ENCODE data around the gene PTRH1.

Gene PTRH1

GRCh38 chr9:127723013-127723412, 7.5 kb upstream of the PTRH1 start:
- Histone ChIP-seq H4K8ac (ENCODE audit: low read length) (no peak overlapping the region), H3K79me1 (replicated peaks; ENCODE audit: low read length, poor library complexity, severe bottlenecking) (no peaks in the 10 kb centered on the region), H3K23ac (ENCODE audit: low read length in 2 of 2) (no peak overlapping the region), H3K36me3 (ENCODE audit: control insufficient read depth in 1 of 2, insufficient read depth in 2 of 2, low read depth in 1 of 2, low read length in 2 of 2) (no peaks in the 10 kb centered on the region), H3K4me1 (ENCODE audit: control insufficient read depth, insufficient read depth, low read depth, low read length) (peaks cover 11% of the 10 kb centered on the region), H3K4me2 (ENCODE audit: low read length, poor library complexity, severe bottlenecking) (no peak overlapping the region), H2AK5ac (ENCODE audit: low read length, severe bottlenecking) (no peak overlapping the region), H3K27ac (ENCODE audit: low read length, poor library complexity, severe bottlenecking) (no peak overlapping the region), H3K4me3 (ENCODE audit: insufficient read depth in 1 of 2, low read depth in 1 of 2, low read length in 2 of 2) (no peak overlapping the region), H2BK5ac (ENCODE audit: low read depth, low read length, poor library complexity, severe bottlenecking) (no peak overlapping the region), H4K91ac (ENCODE audit: low read length) (peak overlapping the region; percentile 41), H2BK15ac (ENCODE audit: low read depth, poor library complexity, severe bottlenecking) (no peak overlapping the region), H3K14ac (ENCODE audit: low read length in 2 of 2) (no peak overlapping the region), H3K9ac (ENCODE audit: low read length) (no peak overlapping the region), H3K27me3 (ENCODE audit: control insufficient read depth in 1 of 2, insufficient read depth in 1 of 2, low read length in 2 of 2) (peaks cover 0 to 3% of the 10 kb centered on the region in 2 experiments), H3K4ac (ENCODE audit: low read depth in 1 of 2, low read length in 2 of 2) (no peak overlapping the region), H3K18ac (ENCODE audit: low read depth in 1 of 2, low read length in 2 of 2) (no peak overlapping the region), H2AFZ (ENCODE audit: low read depth, low read length) (no peak overlapping the region), H2BK120ac (ENCODE audit: low read depth, low read length) (no peak overlapping the region), H2BK12ac (ENCODE audit: low read length in 2 of 2) (no peak overlapping the region), H3K9me3 (ENCODE audit: control insufficient read depth, low read length) (no peaks in the 10 kb centered on the region)
- WGBS: 92% methylated on average over 13 of the region's 13 CpGs
- no peak for DNase-seq

GRCh38 chr9:127722055-127722745, 6.7 kb upstream of the PTRH1 start:
- H3K9me3 ChIP-seq (ENCODE audit: control insufficient read depth, low read length): no peaks in the 10 kb centered on the region
- H2BK120ac ChIP-seq (ENCODE audit: low read depth, low read length): no peak overlapping the region
- no peak overlapping the region for H2BK15ac ChIP-seq (ENCODE audit: low read depth, poor library complexity, severe bottlenecking)
- H3K36me3 ChIP-seq (ENCODE audit: control insufficient read depth in 1 of 2, insufficient read depth in 2 of 2, low read depth in 1 of 2, low read length in 2 of 2): no peaks in the 10 kb centered on the region
- no peak overlapping the region for H3K4ac ChIP-seq (ENCODE audit: low read depth in 1 of 2, low read length in 2 of 2)
- 85% methylated on average over 12 of the region's 12 CpGs for WGBS
- H3K27ac ChIP-seq (ENCODE audit: low read length, poor library complexity, severe bottlenecking): no peak overlapping the region
- H2AFZ ChIP-seq (ENCODE audit: low read depth, low read length): no peak overlapping the region
- no peak overlapping the region for H2BK12ac ChIP-seq (ENCODE audit: low read length in 2 of 2)
- peak overlapping the region in 1 of 2 experiments; percentile 35 for H3K14ac ChIP-seq (ENCODE audit: low read length in 2 of 2)
- H3K4me3 ChIP-seq (ENCODE audit: insufficient read depth in 1 of 2, low read depth in 1 of 2, low read length in 2 of 2): no peak overlapping the region
- peaks cover 11% of the 10 kb centered on the region for H3K4me1 ChIP-seq (ENCODE audit: control insufficient read depth, insufficient read depth, low read depth, low read length)
- no peak overlapping the region for H3K4me2 ChIP-seq (ENCODE audit: low read length, poor library complexity, severe bottlenecking)
- no peak overlapping the region for H3K9ac ChIP-seq (ENCODE audit: low read length)
- H3K79me1 ChIP-seq (replicated peaks; ENCODE audit: low read length, poor library complexity, severe bottlenecking): no peaks in the 10 kb centered on the region
- peaks cover 0 to 3% of the 10 kb centered on the region in 2 experiments for H3K27me3 ChIP-seq (ENCODE audit: control insufficient read depth in 1 of 2, insufficient read depth in 1 of 2, low read length in 2 of 2)
- no peak overlapping the region for H4K8ac ChIP-seq (ENCODE audit: low read length)
- H4K91ac ChIP-seq (ENCODE audit: low read length): no peak overlapping the region
- H3K23ac ChIP-seq (ENCODE audit: low read length in 2 of 2): no peak overlapping the region
- no peak overlapping the region for H2BK5ac ChIP-seq (ENCODE audit: low read depth, low read length, poor library complexity, severe bottlenecking)
- no peak overlapping the region for H2AK5ac ChIP-seq (ENCODE audit: low read length, severe bottlenecking)
- DNase-seq: no peak
- no peak overlapping the region for H3K18ac ChIP-seq (ENCODE audit: low read depth in 1 of 2, low read length in 2 of 2)

- Histone ChIP-seq H3K4me1 (ENCODE audit: control insufficient read depth, insufficient read depth, low read depth, low read length) (peaks cover 13% of the 10 kb centered on the region), H2AFZ (ENCODE audit: low read depth, low read length) (no peak overlapping the region), H3K14ac (ENCODE audit: low read length in 2 of 2) (no peak overlapping the region), H3K9ac (ENCODE audit: low read length) (no peak overlapping the region), H4K8ac (ENCODE audit: low read length) (no peak overlapping the region), H4K91ac (ENCODE audit: low read length) (no peak overlapping the region), H3K4ac (ENCODE audit: low read depth in 1 of 2, low read length in 2 of 2) (no peak overlapping the region), H3K4me3 (ENCODE audit: insufficient read depth in 1 of 2, low read depth in 1 of 2, low read length in 2 of 2) (no peak overlapping the region), H2BK15ac (ENCODE audit: low read depth, poor library complexity, severe bottlenecking) (no peak overlapping the region), H3K27me3 (ENCODE audit: control insufficient read depth in 1 of 2, insufficient read depth in 1 of 2, low read length in 2 of 2) (peaks cover 0 to 3% of the 10 kb centered on the region in 2 experiments), H3K18ac (ENCODE audit: low read depth in 1 of 2, low read length in 2 of 2) (no peak overlapping the region), H3K36me3 (ENCODE audit: control insufficient read depth in 1 of 2, insufficient read depth in 2 of 2, low read depth in 1 of 2, low read length in 2 of 2) (no peaks in the 10 kb centered on the region), H2BK5ac (ENCODE audit: low read depth, low read length, poor library complexity, severe bottlenecking) (no peak overlapping the region), H3K27ac (ENCODE audit: low read length, poor library complexity, severe bottlenecking) (no peak overlapping the region), H2BK12ac (ENCODE audit: low read length in 2 of 2) (no peak overlapping the region), H2BK120ac (ENCODE audit: low read depth, low read length) (no peak overlapping the region), H3K9me3 (ENCODE audit: control insufficient read depth, low read length) (no peaks in the 10 kb centered on the region), H3K4me2 (ENCODE audit: low read length, poor library complexity, severe bottlenecking) (no peak overlapping the region), H2AK5ac (ENCODE audit: low read length, severe bottlenecking) (no peak overlapping the region), H3K23ac (ENCODE audit: low read length in 2 of 2) (no peak overlapping the region), H3K79me1 (replicated peaks; ENCODE audit: low read length, poor library complexity, severe bottlenecking) (no peaks in the 10 kb centered on the region)
- WGBS: 55% methylated on average over 11 of the region's 11 CpGs
- DNase-seq: no peak
Observed at GRCh38 chr9:127721391-127721821, 5.9 kb upstream of the PTRH1 start.

GRCh38 chr9:127720865-127721227, 5.4 kb upstream of the PTRH1 start:
- Histone ChIP-seq H3K4me2 (ENCODE audit: low read length, poor library complexity, severe bottlenecking) (no peak overlapping the region), H3K14ac (ENCODE audit: low read length in 2 of 2) (no peak overlapping the region), H2BK15ac (ENCODE audit: low read depth, poor library complexity, severe bottlenecking) (no peak overlapping the region), H3K18ac (ENCODE audit: low read depth in 1 of 2, low read length in 2 of 2) (no peak overlapping the region), H3K27ac (ENCODE audit: low read length, poor library complexity, severe bottlenecking) (no peak overlapping the region), H3K9ac (ENCODE audit: low read length) (no peak overlapping the region), H3K9me3 (ENCODE audit: control insufficient read depth, low read length) (no peaks in the 10 kb centered on the region), H4K8ac (ENCODE audit: low read length) (no peak overlapping the region), H2BK5ac (ENCODE audit: low read depth, low read length, poor library complexity, severe bottlenecking) (no peak overlapping the region), H3K23ac (ENCODE audit: low read length in 2 of 2) (no peak overlapping the region), H2BK120ac (ENCODE audit: low read depth, low read length) (no peak overlapping the region), H4K91ac (ENCODE audit: low read length) (no peak overlapping the region), H3K79me1 (replicated peaks; ENCODE audit: low read length, poor library complexity, severe bottlenecking) (no peaks in the 10 kb centered on the region), H2AFZ (ENCODE audit: low read depth, low read length) (no peak overlapping the region), H3K36me3 (ENCODE audit: control insufficient read depth in 1 of 2, insufficient read depth in 2 of 2, low read depth in 1 of 2, low read length in 2 of 2) (no peaks in the 10 kb centered on the region), H2BK12ac (ENCODE audit: low read length in 2 of 2) (peak overlapping the region in 1 of 2 experiments; percentile 21), H3K4me1 (ENCODE audit: control insufficient read depth, insufficient read depth, low read depth, low read length) (peaks cover 18% of the 10 kb centered on the region), H3K27me3 (ENCODE audit: control insufficient read depth in 1 of 2, insufficient read depth in 1 of 2, low read length in 2 of 2) (peaks cover 0 to 3% of the 10 kb centered on the region in 2 experiments), H3K4ac (ENCODE audit: low read depth in 1 of 2, low read length in 2 of 2) (no peak overlapping the region), H3K4me3 (ENCODE audit: insufficient read depth in 1 of 2, low read depth in 1 of 2, low read length in 2 of 2) (no peak overlapping the region), H2AK5ac (ENCODE audit: low read length, severe bottlenecking) (no peak overlapping the region)
- no peak for DNase-seq

All from mesenchymal stem cell (in vitro differentiated cells and primary cell).